A673 (cell line): ENCODE measurements around the gene TMEM72. TPM values are rescaled to one million over a fixed set of nuclear protein-coding genes. Genes with fewer than 3 reads are reported as not detected.

Experiments used
- BruUV-seq: library from RNA; stranded (reverse); fragments of 400-500 nt; replicated peaks from 2 replicates; lab custom pipeline; 2021; lab: Mats Ljungman, UMichigan
- CTCF ChIA-PET: fragments of 300-600 bp; sonication (Branson Sonifier 250); formaldehyde crosslinking; loops from one replicate; lab custom pipeline; 2022; ENCODE audit warnings: antibody characterized with exemption; lab: Charles Lee
- POLR2A ChIA-PET: fragments of 300-600 bp; sonication (Branson Sonifier 250); formaldehyde crosslinking; loops from one replicate; lab custom pipeline; 2022; ENCODE audit warnings: antibody characterized with exemption; ENCODE audit not compliant: low non-redundant PET; lab: Charles Lee
- DNase-seq: peaks from one replicate; pipeline ENCODE4 v3.0.0-alpha.2; 2015; ENCODE audit warnings: low spot score
- H3K27ac ChIP-seq: fragments of 200-600 bp; sonication (generic); 2 replicates; pipeline ENCODE4 v1.5.1; 2016; ENCODE audit warnings: mixed run types, low read depth, mild to moderate bottlenecking, mixed read lengths, antibody characterized with exemption, low read length; ENCODE audit not compliant: poor library complexity, severe bottlenecking
- H3K27me3 ChIP-seq: fragments of 200-600 bp; sonication (generic); replicated peaks from 2 replicates; pipeline ENCODE4 v1.6.1; 2017; ENCODE audit warnings: mixed run types, low read depth, mild to moderate bottlenecking, mixed read lengths, antibody characterized with exemption, low read length; ENCODE audit not compliant: insufficient read depth, poor library complexity
- H3K36me3 ChIP-seq: fragments of 200-600 bp; sonication (generic); 2 replicates; pipeline ENCODE4 v1.6.1; 2016; ENCODE audit warnings: mixed run types, mild to moderate bottlenecking, mixed read lengths, antibody characterized with exemption, low read length; ENCODE audit not compliant: insufficient read depth, poor library complexity, severe bottlenecking
- H3K4me1 ChIP-seq: fragments of 200-600 bp; sonication (generic); 2 replicates; pipeline ENCODE4 v1.6.1; 2017; ENCODE audit warnings: mixed run types, mild to moderate bottlenecking, mixed read lengths, antibody characterized with exemption, low read length; ENCODE audit not compliant: insufficient read depth, poor library complexity, severe bottlenecking
- H3K4me3 ChIP-seq: fragments of 200-600 bp; sonication (generic); 2 replicates; pipeline ENCODE4 v1.5.1; 2016; ENCODE audit warnings: low read depth, mixed run types, mild to moderate bottlenecking, mixed read lengths, low read length; ENCODE audit not compliant: poor library complexity, severe bottlenecking
- H3K9me3 ChIP-seq: fragments of 200-600 bp; sonication (generic); 2 replicates; pipeline ENCODE4 v1.6.1; 2016; ENCODE audit warnings: mixed run types, low read depth, mild to moderate bottlenecking, mixed read lengths, antibody characterized with exemption, low read length; ENCODE audit not compliant: poor library complexity, severe bottlenecking
- CTCF ChIP-seq: fragments of 300-800, 200-600 bp; sonication (generic); conservative IDR thresholded peaks from 2 replicates; pipeline ENCODE4 v1.5.1; 2017; ENCODE audit warnings: low read depth, mild to moderate bottlenecking, antibody characterized with exemption, low read length, moderate library complexity, mixed read lengths
- EZH2 ChIP-seq: fragments of 200-600 bp; sonication (generic); IDR thresholded peaks from 2 replicates; pipeline ENCODE4 v1.6.1; 2017; ENCODE audit warnings: borderline replicate concordance, low read depth, mild to moderate bottlenecking, mixed read lengths, antibody characterized with exemption, low read length; ENCODE audit not compliant: poor library complexity, severe bottlenecking
- intact Hi-C: fragments of 100-400 bp; cut with micrococcal nuclease; formaldehyde crosslinking; loops from one replicate; pipeline ENCODE4 v1.10.0; 2022; ENCODE audit not compliant: unreplicated experiment
- total RNA-seq: library from RNA; stranded (reverse); gene quantifications from 2 replicates; pipeline ENCODE4 v1.2.3, GENCODE V29; 2021

The TMEM72 gene
- total RNA-seq, 1 experiment from 2014 or later, result 0.80 TPM

- BruUV-seq, result no TSS peak
- H3K36me3 ChIP-seq, result no peaks in the 10 kb centered on the region
- H3K9me3 ChIP-seq, result no peaks in the 10 kb centered on the region
- DNase-seq, result no peak
- TF ChIP-seq CTCF (no peak), EZH2 (no peak)
- H3K27ac ChIP-seq, result no peak overlapping the region
- no peak overlapping the region for H3K4me3 ChIP-seq
- intact Hi-C loops, result no loop called here
- H3K4me1 ChIP-seq, result peaks cover 6% of the 10 kb centered on the region
- POLR2A ChIA-PET, result no interaction called here
- no peaks in the 10 kb centered on the region for H3K27me3 ChIP-seq
- CTCF ChIA-PET, result no interaction called here
Observed at GRCh38 chr10:44921061-44921460, 9.9 kb downstream of the TMEM72 start.

- no peaks in the 10 kb centered on the region for H3K27me3 ChIP-seq
- H3K4me1 ChIP-seq, result peaks cover 2% of the 10 kb centered on the region
- H3K9me3 ChIP-seq, result no peaks in the 10 kb centered on the region
- H3K4me3 ChIP-seq, result no peak overlapping the region
- intact Hi-C loops, result no loop called here
- TF ChIP-seq EZH2 (no peak), CTCF (no peak)
- POLR2A ChIA-PET, result no interaction called here
- no peaks in the 10 kb centered on the region for H3K36me3 ChIP-seq
- CTCF ChIA-PET, result no interaction called here
- H3K27ac ChIP-seq, result no peak overlapping the region
- DNase-seq, result no peak
- no TSS peak for BruUV-seq
Observed at GRCh38 chr10:44921506-44921905, 10.4 kb downstream of the TMEM72 start.

- intact Hi-C loops, result no loop called here
- no TSS peak for BruUV-seq
- TF ChIP-seq CTCF (no peak), EZH2 (no peak)
- ChIA-PET CTCF (no interaction called here), POLR2A (no interaction called here)
- Histone ChIP-seq H3K4me3 (no peak overlapping the region), H3K27me3 (no peaks in the 10 kb centered on the region), H3K4me1 (no peaks in the 10 kb centered on the region), H3K9me3 (no peaks in the 10 kb centered on the region), H3K36me3 (no peaks in the 10 kb centered on the region), H3K27ac (no peak overlapping the region)
- DNase-seq, result no peak
Observed at GRCh38 chr10:44922021-44922420, 10.9 kb downstream of the TMEM72 start.
